Measurements from ENCODE around the gene TANK. TPM values are rescaled to one million over a fixed set of nuclear protein-coding genes. Genes with fewer than 3 reads are reported as not detected.

Gene TANK
- total and polyA plus RNA-seq, 2 of the 8 experiments (the other 6 are each of a cell fraction or from before 2014, with no cell fraction given): 7.0 to 26.1 TPM

DNA sequence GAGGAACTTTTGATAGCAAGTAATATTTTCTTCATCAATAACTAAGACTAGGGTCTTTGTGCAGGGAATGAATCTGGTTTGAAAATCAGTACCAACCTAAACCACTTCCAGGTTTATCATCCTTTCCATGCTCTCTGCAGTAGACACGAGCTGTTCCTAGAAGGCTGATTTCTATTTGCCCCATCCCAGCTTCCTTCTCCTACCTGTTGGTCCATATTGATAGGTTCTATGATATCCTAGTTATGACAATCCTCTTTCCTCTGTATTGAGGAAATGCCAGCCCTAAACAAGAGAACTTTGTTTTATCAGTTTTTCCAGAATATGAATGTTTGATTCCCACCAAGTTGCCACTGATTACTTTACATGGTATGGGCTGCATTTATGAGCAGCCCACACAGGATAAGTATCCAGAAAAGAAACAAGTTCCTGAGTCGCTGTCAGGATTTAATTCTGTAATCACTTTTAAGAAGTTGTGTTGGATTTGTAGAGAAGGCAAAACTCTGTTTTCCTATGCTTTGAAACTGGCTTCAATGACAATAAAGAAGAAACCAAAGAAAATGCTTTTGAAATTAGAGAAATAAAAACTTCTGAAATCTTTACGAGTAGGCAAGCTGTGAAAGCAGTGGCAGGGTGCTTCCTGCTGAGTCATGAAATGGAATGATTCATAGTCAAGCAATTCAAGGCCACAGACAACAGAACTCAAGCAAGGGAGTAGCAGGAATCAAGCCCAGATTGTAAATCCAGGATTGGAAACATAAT lies 37.3 kb upstream of the TANK start (continued):
- TF ChIP-seq KDM1A (IDR thresholded peaks at IDR 0.05; ENCODE audit: borderline replicate concordance, low read length): no peak
- TF ChIP-seq HDAC2 (IDR thresholded peaks at IDR 0.05; ENCODE audit: borderline replicate concordance in 1 of 2, low read depth in 2 of 2, low read length in 2 of 2): no peak
- no peak for TF ChIP-seq KDM5A (IDR thresholded peaks at IDR 0.05; ENCODE audit: low read length)
- no peak for TF ChIP-seq CREB1 (IDR thresholded peaks at IDR 0.05)
- no peak for TF ChIP-seq GABPA (IDR thresholded peaks at IDR 0.05; ENCODE audit: borderline replicate concordance, insufficient read depth, low read length)
- peak; percentile 93 for TF ChIP-seq BACH1 (IDR thresholded peaks at IDR 0.05; ENCODE audit: low read length)

All from H1 (cell line).